SK-N-SH treated with all-trans-retinoic acid at 6 μM for 48 hours (cell line): ENCODE data around the gene C1orf232.

Experiments
- CREB5 ChIP-seq: fragments of 250-450 bp; sonication (Bioruptor Pico); IDR thresholded peaks from 2 replicates; pipeline ENCODE4 v1.5.1; 2020; ENCODE audit warnings: low read depth, mild to moderate bottlenecking, moderate library complexity
- ZFP30 ChIP-seq: fragments of 450-650 bp; formaldehyde crosslinking; IDR thresholded peaks from 2 replicates; pipeline ENCODE4 v1.5.0; 2022; ENCODE audit warnings: mild to moderate bottlenecking, moderate library complexity
- TF ChIP-seq, protein P1 (sequence below): fragments of 250-450 bp; sonication (Bioruptor Pico); IDR thresholded peaks from 2 replicates; pipeline ENCODE4 v1.5.1; 2021; ENCODE audit warnings: mild to moderate bottlenecking, moderate library complexity

- TF ChIP-seq, protein P1, sequence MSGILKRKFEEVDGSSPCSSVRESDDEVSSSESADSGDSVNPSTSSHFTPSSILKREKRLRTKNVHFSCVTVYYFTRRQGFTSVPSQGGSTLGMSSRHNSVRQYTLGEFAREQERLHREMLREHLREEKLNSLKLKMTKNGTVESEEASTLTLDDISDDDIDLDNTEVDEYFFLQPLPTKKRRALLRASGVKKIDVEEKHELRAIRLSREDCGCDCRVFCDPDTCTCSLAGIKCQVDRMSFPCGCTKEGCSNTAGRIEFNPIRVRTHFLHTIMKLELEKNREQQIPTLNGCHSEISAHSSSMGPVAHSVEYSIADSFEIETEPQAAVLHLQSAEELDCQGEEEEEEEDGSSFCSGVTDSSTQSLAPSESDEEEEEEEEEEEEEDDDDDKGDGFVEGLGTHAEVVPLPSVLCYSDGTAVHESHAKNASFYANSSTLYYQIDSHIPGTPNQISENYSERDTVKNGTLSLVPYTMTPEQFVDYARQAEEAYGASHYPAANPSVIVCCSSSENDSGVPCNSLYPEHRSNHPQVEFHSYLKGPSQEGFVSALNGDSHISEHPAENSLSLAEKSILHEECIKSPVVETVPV: no peak
- TF ChIP-seq ZFP30 (CRISPR knock-in tag) (no peak), CREB5 (CRISPR knock-in tag) (no peak)
Measured at GRCh38 chr1:26197813-26198212, 29.1 kb upstream of the C1orf232 start.
